Neural cell (in vitro differentiated cells): Measurements from ENCODE around the gene CTSH.

ENCODE experiments used
- CTCF ChIP-seq: fragments of 450-650 bp; IDR thresholded peaks from 2 replicates; pipeline ENCODE4 v1.5.1; 2014; ENCODE audit warnings: antibody characterized with exemption, mild to moderate bottlenecking, moderate library complexity; ENCODE audit not compliant: poor library complexity, severe bottlenecking
- EZH2 ChIP-seq: fragments of 200-600, 300-800 bp; shearing (Covaris generic), sonication (generic); IDR thresholded peaks from 2 replicates; pipeline ENCODE4 v1.6.1; 2014; ENCODE audit warnings: antibody characterized with exemption, low read length, borderline replicate concordance, mild to moderate bottlenecking; ENCODE audit not compliant: insufficient read depth, poor library complexity, severe bottlenecking
- RAD21 ChIP-seq: fragments of 450-650 bp; conservative IDR thresholded peaks from 2 replicates; pipeline ENCODE4 v1.6.1; 2014; ENCODE audit warnings: antibody characterized with exemption, mild to moderate bottlenecking, moderate library complexity

DNA sequence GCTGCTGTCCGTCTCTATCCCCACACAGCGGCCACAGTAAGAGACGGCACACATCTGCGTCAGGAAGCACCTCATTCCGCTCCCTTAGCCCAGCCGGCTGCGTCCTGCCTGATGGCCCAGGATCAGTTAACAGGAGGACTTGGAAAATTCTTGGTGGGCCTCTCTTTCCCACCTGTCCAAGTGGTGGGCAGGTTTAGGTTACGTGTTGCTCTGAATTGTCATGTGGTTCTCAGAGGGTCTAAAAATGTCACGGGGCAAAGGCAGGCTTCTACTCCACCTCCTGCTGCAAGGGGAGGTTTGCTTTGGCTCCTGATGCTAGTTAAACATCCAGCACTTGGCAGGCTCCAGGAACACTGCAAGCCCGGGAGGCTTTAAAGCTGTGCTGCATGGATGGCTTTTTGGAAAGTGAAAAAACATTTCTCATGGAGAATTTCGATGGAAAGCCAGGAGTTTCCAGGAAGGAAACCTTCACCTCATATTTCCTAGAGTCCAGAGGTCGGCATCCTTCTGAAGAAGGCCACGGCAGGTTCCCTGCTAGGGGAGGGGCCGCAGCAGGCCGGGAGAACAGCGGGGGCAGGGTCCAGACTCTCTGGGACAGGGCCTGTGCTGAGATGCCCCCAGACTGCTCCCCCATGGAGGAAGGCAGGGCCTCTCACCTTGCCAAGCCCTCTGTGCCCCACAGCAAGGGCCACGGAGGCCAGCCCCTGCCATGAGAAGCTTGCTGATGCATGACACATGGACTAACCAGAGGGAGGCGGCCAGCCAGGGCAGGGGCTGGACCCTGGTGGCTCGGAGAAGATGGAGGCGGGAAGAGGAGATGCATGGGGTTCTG lies 10.8 kb downstream of the CTSH start:
- no peak for TF ChIP-seq CTCF
- TF ChIP-seq EZH2 = no peak
- TF ChIP-seq RAD21 = no peak
